Endothelial cell of umbilical vein (primary cell): ENCODE data around the gene ZSCAN12. TPM values are rescaled to one million over a fixed set of nuclear protein-coding genes. Genes with fewer than 3 reads are reported as not detected.
"Not testable (repeated sequence)": the region's sequence is repeated elsewhere in the genome, so short reads cannot be mapped to it uniquely, and the experiment has no call there.

Source experiments
- BruUV-seq: library from RNA; stranded (reverse); fragments of 400-500 nt; replicated peaks from 2 replicates; lab custom pipeline; 2021; lab: Mats Ljungman, UMichigan
- CTCF ChIA-PET: fragments of 300-600, 350-600 bp; sonication (Branson Sonifier 250); formaldehyde crosslinking; loops from one replicate; lab custom pipeline; 2021; ENCODE audit warnings: antibody characterized with exemption, inconsistent platforms; lab: Charles Lee
- POLR2A ChIA-PET: fragments of 300-600, 350-600 bp; sonication (Branson Sonifier 250); formaldehyde crosslinking; loops from one replicate; lab custom pipeline; 2021; ENCODE audit warnings: antibody characterized with exemption, inconsistent platforms; lab: Charles Lee
- DNase-seq: peaks from one replicate; pipeline ENCODE4 v3.0.0-alpha.2; 2011; ENCODE audit warnings: low read depth, low spot score
- FAIRE-seq: peaks from 2 replicates; lab custom pipeline; 2011; peaks lifted over from hg19 to GRCh38; lab: Jason Lieb, UNC
- H2AFZ ChIP-seq: 2 replicates; pipeline ENCODE4 v1.6.0; 2012; ENCODE audit warnings: low read depth, low read length, control low read depth, inconsistent platforms
- H3K27ac ChIP-seq: 2 replicates; pipeline ENCODE4 v1.5.1; 2011; ENCODE audit warnings: low read depth, mild to moderate bottlenecking, control low read depth, low read length, moderate library complexity; ENCODE audit not compliant: insufficient read depth
- H3K27me3 ChIP-seq, 2 experiments: 2 replicates each; pipeline versions ENCODE4 v1.6.0 to v1.6.1; 2011; ENCODE audit warnings: low read length in 2 of 2, mixed read lengths in 1 of 2; ENCODE audit not compliant: control insufficient read depth in 2 of 2, insufficient read depth in 2 of 2
- H3K36me3 ChIP-seq, 2 experiments: 2 replicates in 1 of 2; 3 replicates in 1 of 2; pipeline ENCODE4 v1.5.1; 2011; ENCODE audit warnings: low read length in 2 of 2, mild to moderate bottlenecking in 1 of 2, moderate library complexity in 1 of 2; ENCODE audit not compliant: control insufficient read depth in 2 of 2, insufficient read depth in 2 of 2; ENCODE audit errors: extremely low read depth in 1 of 2
- H3K4me1 ChIP-seq: 3 replicates; pipeline ENCODE4 v1.5.1; 2011; ENCODE audit warnings: mild to moderate bottlenecking, low read length; ENCODE audit not compliant: control insufficient read depth, insufficient read depth; ENCODE audit errors: extremely low read depth
- H3K4me2 ChIP-seq: 2 replicates; pipeline ENCODE4 v1.6.1; 2011; ENCODE audit warnings: low read length, control low read depth, mixed read lengths; ENCODE audit not compliant: insufficient read depth
- H3K4me3 ChIP-seq, 3 experiments: fragments of 200-600 bp in 1 of 3; sonication (generic), shearing (Covaris generic) in 1 of 3; replicated peaks in 1 of 3; 2 replicates each; pipeline ENCODE4 v1.5.1; 2011 to 2016; ENCODE audit warnings: control low read depth in 3 of 3, low read length in 3 of 3, mild to moderate bottlenecking in 2 of 3, inconsistent platforms in 1 of 3, low read depth in 1 of 3, moderate library complexity in 1 of 3; ENCODE audit not compliant: insufficient read depth in 1 of 3
- H3K79me2 ChIP-seq: 2 replicates; pipeline ENCODE4 v1.6.0; 2012; ENCODE audit warnings: low read length, inconsistent platforms; ENCODE audit not compliant: control insufficient read depth, insufficient read depth
- H3K9ac ChIP-seq: replicated peaks from 2 replicates; pipeline ENCODE3; 2011; ENCODE audit warnings: low read length, control low read depth; ENCODE audit not compliant: insufficient read depth; ENCODE audit errors: extremely low read depth
- H3K9me1 ChIP-seq: replicated peaks from 3 replicates; pipeline ENCODE4 v1.6.0; 2011; ENCODE audit warnings: mild to moderate bottlenecking, low read length; ENCODE audit not compliant: control insufficient read depth, insufficient read depth; ENCODE audit errors: extremely low read depth
- H3K9me3 ChIP-seq: replicated peaks from 2 replicates; pipeline ENCODE4 v1.5.1; 2012; ENCODE audit warnings: low read length, inconsistent platforms; ENCODE audit not compliant: control insufficient read depth, insufficient read depth
- H4K20me1 ChIP-seq: replicated peaks from 2 replicates; pipeline ENCODE3; 2011; ENCODE audit warnings: mild to moderate bottlenecking, low read length; ENCODE audit not compliant: control insufficient read depth, insufficient read depth; ENCODE audit errors: extremely low read depth
- EZH2 ChIP-seq: IDR thresholded peaks from 2 replicates; pipeline ENCODE4 v1.6.1; 2012; ENCODE audit warnings: borderline replicate concordance, low read depth, mild to moderate bottlenecking, moderate library complexity, low read length, inconsistent platforms; ENCODE audit not compliant: severe bottlenecking
- POLR2A ChIP-seq: IDR thresholded peaks from 2 replicates; pipeline ENCODE4 v1.6.1; 2012; ENCODE audit warnings: low read depth, mild to moderate bottlenecking, control low read depth, low read length
- POLR2AphosphoS5 ChIP-seq: IDR thresholded peaks from 2 replicates; pipeline ENCODE4 v1.6.1; 2012; ENCODE audit warnings: low read depth, mild to moderate bottlenecking, control low read depth, low read length, moderate library complexity; ENCODE audit not compliant: insufficient read depth
- dilution Hi-C: fragments of 300-500 bp; cut with MboI; formaldehyde crosslinking; loops from one replicate; pipeline ENCODE4 v1.15.0; 2019; ENCODE audit warnings: low sequenced_read_pairs; ENCODE audit not compliant: extremely low pct_ligation_motif_present
- intact Hi-C: fragments of 100-400 bp; cut with micrococcal nuclease; formaldehyde crosslinking; loops from one replicate; pipeline ENCODE4 v1.10.0; 2022
- polyA plus RNA-seq, 4 experiments: library from polyadenylated mRNA; depleted of rRNA in 3 of 4; stranded (reverse) in 3 of 4; unstranded in 1 of 4; fragments of >200 nt; gene quantifications; 2 replicates each; pipeline versions ENCODE4 v1.2.1 to v1.2.3, GENCODE V29; 2011 to 2012; ENCODE audit warnings: missing spikeins in 1 of 4
- total RNA-seq: library from RNA; stranded (reverse); gene quantifications from 2 replicates; pipeline ENCODE4 v1.2.3, GENCODE V29; 2021
- TF ChIP-seq, protein P1 (sequence below), 2 donors: IDR thresholded peaks; 1 replicate in 1 of 2; 2 replicates in 1 of 2; pipeline ENCODE4 v1.5.1; 2011; ENCODE audit warnings: low read length in 2 of 2, mild to moderate bottlenecking in 2 of 2, moderate library complexity in 2 of 2, control low read depth in 1 of 2, inconsistent platforms in 1 of 2, low read depth in 1 of 2; ENCODE audit not compliant: insufficient read depth in 1 of 2; ENCODE audit errors: extremely low read depth in 1 of 2

Gene ZSCAN12
- total and polyA plus RNA-seq, 2 donors (not counting 3 experiments of a cell fraction or from before 2014, with no cell fraction given): 1.3 to 4.4 TPM

DNA sequence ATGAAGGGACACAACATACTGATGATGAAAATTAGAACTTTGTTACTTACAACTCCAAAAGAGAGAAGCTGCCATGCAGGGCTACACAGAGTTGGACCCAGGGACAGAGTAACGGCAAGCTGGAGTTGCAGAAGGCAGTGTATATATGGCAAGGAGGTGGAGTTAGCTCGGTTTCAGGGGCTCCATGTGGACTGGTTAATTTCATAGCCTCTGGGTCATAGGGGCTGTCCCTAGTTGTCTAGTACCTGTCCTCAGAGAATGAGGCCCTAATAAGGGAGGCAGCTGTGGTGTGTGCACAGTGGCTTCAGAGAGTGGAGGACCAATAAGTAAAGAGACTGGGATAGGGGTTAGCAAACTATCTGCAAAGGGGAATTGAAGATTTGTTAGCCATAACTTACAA, 7.9 kb upstream of the ZSCAN12 start:
- no peaks in the 10 kb centered on the region for H4K20me1 ChIP-seq
- no peak overlapping the region for H3K4me3 ChIP-seq
- peaks cover 13 to 24% of the 10 kb centered on the region in 2 experiments for H3K27me3 ChIP-seq
- H2AFZ ChIP-seq: no peak overlapping the region
- H3K9ac ChIP-seq: no peak overlapping the region
- H3K4me2 ChIP-seq: no peak overlapping the region
- no peaks in the 10 kb centered on the region for H3K9me3 ChIP-seq
- no peak overlapping the region for H3K27ac ChIP-seq
- no peaks in the 10 kb centered on the region for H3K79me2 ChIP-seq
- DNase-seq: no peak
- H3K4me1 ChIP-seq: no peaks in the 10 kb centered on the region
- no peak for FAIRE-seq
- H3K36me3 ChIP-seq: no peaks in the 10 kb centered on the region
- dilution Hi-C loops (no loop called here), intact Hi-C loops (no loop called here)
- POLR2A ChIA-PET: no interaction called here
- BruUV-seq: no TSS peak
- CTCF ChIA-PET: interaction anchor here (1.3 kb wide), 1 partner anchor 11 kb away, joined by 4 read pairs; no protein-coding TSS in a partner anchor
- no peaks in the 10 kb centered on the region for H3K9me1 ChIP-seq
- TF ChIP-seq POLR2A (no peak), EZH2 (no peak), POLR2AphosphoS5 (no peak)
- TF ChIP-seq, protein P1, sequence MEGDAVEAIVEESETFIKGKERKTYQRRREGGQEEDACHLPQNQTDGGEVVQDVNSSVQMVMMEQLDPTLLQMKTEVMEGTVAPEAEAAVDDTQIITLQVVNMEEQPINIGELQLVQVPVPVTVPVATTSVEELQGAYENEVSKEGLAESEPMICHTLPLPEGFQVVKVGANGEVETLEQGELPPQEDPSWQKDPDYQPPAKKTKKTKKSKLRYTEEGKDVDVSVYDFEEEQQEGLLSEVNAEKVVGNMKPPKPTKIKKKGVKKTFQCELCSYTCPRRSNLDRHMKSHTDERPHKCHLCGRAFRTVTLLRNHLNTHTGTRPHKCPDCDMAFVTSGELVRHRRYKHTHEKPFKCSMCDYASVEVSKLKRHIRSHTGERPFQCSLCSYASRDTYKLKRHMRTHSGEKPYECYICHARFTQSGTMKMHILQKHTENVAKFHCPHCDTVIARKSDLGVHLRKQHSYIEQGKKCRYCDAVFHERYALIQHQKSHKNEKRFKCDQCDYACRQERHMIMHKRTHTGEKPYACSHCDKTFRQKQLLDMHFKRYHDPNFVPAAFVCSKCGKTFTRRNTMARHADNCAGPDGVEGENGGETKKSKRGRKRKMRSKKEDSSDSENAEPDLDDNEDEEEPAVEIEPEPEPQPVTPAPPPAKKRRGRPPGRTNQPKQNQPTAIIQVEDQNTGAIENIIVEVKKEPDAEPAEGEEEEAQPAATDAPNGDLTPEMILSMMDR (IDR thresholded peaks at IDR 0.05; ENCODE audit: extremely low read depth in 1 of 2, insufficient read depth in 1 of 2, low read depth in 1 of 2, low read length in 2 of 2): no peak

DNA sequence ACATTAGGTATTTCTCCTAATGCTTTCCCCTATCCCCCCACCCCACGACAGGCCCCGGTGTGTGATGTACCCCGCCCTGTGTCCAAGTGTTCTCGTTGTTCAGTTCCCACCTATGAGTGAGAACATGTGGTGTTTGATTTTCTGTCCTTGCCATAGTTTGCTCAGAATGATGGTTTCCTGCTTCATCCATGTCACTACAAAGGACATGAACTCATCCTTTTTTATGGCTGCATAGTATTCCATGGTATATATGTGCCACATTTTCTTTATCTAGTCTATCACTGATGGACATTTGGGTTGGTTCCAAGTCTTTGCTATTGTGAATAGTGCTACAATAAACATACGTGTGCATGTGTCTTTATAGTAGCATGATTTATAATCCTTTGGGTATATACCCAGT, 4.4 kb upstream of the ZSCAN12 start:
- H3K27ac ChIP-seq, DNase-seq, H2AFZ ChIP-seq, FAIRE-seq, H3K36me3 ChIP-seq, H4K20me1 ChIP-seq, H3K9ac ChIP-seq, H3K4me2 ChIP-seq, H3K4me3 ChIP-seq, intact Hi-C loops, H3K79me2 ChIP-seq, H3K4me1 ChIP-seq, CTCF ChIA-PET, BruUV-seq, POLR2A ChIA-PET, H3K9me1 ChIP-seq, H3K9me3 ChIP-seq, dilution Hi-C loops: not testable (repeated sequence)
- peaks cover 15 to 35% of the 10 kb centered on the region in 2 experiments for H3K27me3 ChIP-seq
